NCI-H1417 (cell line): ENCODE data around the gene TNNT3.
"Not testable (repeated sequence)": the region's sequence is repeated elsewhere in the genome, so short reads cannot be mapped to it uniquely, and the experiment has no call there.

Source experiments
- DNase-seq, 3 experiments: peaks; one replicate each; lab custom pipeline; 2025; lab: John Stamatoyannopoulos, UW

TNNT3 gene

GRCh38 chr11:1919391-1920127, at the start of gene TNNT3:
Gene TNNT3, plus strand, starts transcription at chr11:1919703. Its CDS starts 3,172 bp downstream, at chr11:1922875.
- DNase-seq, result no peak

GRCh38 chr11:1870326-1870696, 49.2 kb upstream of the TNNT3 start:
- no peak for DNase-seq

DNA sequence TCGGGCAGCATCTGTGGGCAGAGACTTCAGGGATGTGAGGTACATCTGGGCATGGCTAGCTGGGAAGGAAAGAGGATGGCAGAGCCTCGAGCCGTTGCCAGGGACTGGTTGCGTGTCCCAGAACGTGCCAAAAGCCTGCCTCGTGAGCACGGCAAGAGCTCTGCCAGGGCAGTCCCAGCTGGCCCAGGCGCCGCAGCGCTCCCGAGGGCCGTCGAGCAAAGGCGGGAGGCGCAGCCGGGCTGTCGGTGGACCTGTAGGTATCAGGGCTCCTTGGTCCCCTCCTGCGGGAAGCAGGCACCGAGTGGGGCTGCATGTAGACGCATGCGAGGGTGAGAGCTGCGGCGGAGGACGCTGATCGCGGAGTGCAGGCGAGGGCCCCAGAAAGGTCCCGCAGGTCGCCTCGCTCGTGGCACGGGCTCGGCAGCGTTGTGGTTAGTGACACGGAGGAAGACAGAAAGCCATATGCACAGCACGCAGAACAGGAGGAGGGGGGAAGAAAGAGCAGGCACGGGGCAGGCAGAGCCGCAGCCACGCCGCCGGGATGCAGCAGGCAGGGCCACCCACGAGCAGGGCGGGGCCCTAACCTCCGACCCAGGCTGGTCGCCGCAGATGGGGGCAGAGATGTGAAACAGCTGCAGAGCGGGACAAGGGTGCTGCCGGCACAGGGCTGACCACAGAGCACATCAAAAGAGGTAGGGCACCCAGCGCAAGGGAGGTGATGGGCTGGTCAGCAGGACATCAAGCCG, 48.6 kb upstream of the TNNT3 start:
- no peak for DNase-seq

DNA sequence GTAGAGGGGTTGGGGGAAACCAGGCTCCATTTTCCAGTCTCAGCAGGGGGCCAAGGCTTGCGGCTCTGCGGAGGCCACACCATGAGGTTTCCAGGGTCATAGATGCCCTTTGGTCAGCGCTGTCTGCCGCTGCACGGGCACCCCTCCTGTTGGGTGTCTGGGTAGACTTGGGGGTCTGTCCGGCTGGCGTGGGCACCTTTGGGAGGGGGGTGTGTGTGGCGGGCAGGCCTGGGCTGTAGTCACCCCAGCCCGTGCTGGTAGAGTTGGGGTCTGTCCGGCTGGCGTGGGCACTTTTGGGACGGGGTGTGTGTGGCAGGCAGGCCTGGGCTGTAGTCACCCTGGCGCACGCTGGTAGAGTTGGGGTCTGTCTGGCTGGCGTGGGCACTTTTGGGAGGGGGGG, 48.0 kb upstream of the TNNT3 start:
- no peak for DNase-seq

DNA sequence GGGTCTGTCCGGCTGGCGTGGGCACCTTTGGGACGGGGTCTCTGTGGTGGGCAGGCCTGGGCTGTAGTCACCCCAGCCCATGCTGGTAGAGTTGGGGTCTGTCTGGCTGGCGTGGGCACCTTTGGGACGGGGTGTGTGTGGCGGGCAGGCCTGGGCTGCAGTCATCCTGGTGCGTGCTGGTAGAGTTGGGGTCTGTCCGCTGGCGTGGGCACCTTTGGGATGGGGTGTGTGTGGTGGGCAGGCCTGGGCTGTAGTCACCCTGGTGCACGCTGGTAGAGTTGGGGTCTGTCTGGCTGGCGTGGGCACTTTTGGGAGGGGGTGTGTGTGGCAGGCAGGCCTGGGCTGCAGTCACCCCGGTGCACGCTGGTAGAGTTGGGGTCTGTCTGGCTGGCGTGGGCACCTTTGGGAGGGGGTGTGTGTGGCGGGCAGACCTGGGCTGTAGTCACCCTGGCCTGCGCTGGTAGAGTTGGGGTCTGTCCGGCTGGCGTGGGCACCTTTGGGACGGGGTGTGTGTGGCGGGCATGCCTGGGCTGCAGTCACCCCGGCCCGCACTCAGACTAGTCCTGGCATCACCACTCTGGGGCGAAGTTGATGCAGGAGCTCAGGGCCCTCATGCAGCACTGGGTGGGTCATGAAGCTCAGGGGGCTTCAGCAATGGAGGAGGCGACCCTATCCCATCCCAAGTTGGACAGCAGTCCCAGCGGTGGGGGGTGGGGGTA, 47.1 kb upstream of the TNNT3 start:
- no peak for DNase-seq

DNA sequence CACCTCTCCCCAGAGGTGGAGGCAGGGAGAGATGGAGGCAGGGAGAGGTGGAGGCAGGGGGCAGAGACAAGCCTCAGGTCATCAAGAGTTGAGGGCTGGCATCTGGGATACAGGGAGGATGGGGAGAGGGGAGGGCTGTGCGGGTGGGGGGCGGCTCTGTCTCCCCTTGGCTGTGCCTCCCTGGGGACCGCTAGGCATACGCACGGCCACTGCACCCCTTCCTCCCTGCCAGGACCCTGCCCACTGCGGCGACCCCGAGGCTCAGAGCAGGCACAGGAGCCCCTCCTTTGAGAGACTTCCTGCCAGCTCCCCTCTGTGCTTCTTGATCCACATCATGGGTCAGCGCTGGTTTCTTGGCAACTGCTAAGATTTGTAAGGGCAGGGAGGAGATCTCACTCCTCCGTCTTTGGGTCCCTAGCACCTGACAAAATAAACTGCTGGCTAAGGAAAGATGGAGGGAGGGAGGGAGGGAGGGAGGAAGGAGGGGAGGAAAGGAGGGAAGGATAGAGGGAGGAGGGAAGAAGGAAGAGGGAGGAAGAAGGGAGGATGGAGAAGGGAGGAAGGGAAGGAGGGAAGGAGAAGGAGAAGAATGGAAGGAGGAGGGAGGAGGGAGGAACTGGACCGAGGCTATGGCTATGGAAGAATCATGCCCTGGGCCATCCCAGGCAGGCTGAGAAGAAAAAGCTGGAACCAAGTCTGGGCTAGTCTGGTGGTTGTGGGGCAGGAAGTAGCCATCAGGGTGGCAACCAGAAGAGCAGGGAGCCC, 46.3 kb upstream of the TNNT3 start:
- no peak for DNase-seq

- DNase-seq, result not testable (repeated sequence)
Measured at GRCh38 chr11:1873813-1874150, 45.7 kb upstream of the TNNT3 start.

GRCh38 chr11:1874441-1875092, 44.9 kb upstream of the TNNT3 start:
- not testable (repeated sequence) for DNase-seq

GRCh38 chr11:1875093-1875850, 44.2 kb upstream of the TNNT3 start:
- peak in 2 of 3 experiments; percentile 48 to 59 for DNase-seq

DNA sequence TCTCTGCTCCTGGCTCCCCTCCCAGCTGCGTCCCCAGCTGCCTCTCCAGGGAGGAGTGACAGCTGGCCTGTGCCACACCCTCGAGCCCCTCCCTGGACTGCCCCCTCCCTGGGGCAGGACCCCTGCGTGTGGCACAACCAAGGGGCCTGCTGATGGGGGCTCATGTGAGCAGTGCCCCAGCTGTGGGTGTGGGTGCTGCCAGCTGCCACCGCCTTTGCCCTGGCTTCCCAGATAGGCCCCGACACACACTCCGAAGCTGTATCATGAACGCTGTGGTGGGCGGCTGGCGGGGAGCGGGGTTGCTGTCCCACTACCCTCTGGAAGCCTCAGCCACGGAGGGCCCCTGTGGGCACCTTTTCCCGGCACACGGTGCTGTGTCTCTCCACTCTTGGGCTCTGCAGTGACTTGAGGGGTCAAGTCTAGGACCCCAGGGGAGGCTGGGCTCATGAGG, 43.6 kb upstream of the TNNT3 start:
- not testable (repeated sequence) for DNase-seq

DNA sequence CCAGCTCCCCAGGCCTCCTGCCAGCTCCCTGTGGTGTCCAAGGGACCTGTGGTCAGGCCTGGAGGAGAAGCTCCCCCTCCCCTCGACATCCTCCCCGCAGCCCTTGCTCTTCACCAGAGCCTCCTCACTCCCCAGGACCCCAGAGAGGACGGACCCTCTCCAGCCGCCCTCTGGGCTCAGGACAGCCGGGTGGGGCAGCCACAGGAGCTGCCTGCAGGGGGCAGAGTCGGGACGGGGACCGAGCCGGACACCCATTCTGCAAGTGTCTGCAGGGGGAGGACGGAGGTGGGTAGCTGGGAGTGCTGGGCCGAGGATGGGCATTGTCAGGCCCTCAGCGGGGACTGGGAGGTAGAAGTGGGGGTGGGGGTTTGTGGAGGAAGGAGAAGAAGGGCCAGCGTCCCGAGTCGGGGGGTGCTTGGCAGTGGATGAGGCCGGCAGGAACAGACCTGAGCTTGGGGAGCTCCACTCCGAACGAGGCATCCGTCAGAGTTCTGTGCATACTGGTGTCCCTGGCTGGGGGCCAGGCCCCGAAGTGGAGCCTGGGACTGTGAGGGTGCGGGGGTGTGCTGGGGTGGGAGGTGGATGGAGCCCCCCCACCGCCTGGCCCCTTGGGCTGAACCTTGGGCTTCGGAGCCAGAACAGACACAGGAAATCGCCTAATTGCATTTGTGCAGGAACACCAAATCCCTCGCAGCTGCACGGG, 43.0 kb upstream of the TNNT3 start:
- no peak for DNase-seq

- DNase-seq, result peak in 2 of 3 experiments; percentile 32 to 52
Measured at GRCh38 chr11:1877211-1878136, 42.0 kb upstream of the TNNT3 start.

DNA sequence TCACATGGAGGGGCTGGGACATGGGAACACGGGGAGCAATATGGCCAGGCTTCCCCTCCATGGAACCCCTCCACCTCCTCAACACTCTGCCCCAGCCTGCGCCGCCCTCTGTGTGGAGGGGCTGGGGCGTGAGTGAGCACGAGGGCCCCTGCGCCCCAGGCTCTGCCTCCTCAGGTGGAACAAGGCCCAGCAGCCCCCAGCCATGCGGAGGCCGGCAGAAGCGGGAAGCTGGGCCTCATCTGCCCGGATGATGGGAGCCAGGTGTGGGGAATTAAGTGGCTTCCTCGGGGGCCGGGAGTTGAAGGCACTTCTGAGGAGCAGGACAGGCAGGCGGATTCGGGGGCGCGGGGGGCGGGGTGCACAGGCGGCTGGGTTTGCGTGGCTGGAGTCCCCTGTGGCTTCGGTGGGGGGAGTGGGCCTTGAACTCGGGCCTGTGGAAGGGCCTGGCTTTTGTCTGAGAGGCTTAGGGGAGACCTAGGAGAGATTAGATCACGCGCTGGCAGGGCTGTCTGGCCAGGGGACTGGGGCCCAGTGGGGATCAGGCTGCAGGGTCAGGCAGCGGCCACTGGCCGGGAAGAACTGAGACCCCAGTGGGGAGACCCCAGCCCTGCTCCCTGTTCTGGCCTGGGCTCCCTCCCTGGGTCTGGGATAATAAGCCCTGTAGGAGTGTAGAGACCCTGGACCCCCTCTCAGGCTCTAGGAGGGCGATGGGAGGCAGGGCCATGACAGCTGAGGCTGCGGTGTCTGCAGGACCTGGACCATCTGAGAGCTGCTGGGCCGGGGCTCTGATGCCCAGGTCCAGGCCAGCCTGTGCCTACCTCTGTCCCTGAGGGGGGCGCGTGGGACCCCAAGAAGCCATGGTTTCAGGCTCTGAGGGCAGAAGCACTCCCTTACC, 41.1 kb upstream of the TNNT3 start:
- DNase-seq, result no peak

DNA sequence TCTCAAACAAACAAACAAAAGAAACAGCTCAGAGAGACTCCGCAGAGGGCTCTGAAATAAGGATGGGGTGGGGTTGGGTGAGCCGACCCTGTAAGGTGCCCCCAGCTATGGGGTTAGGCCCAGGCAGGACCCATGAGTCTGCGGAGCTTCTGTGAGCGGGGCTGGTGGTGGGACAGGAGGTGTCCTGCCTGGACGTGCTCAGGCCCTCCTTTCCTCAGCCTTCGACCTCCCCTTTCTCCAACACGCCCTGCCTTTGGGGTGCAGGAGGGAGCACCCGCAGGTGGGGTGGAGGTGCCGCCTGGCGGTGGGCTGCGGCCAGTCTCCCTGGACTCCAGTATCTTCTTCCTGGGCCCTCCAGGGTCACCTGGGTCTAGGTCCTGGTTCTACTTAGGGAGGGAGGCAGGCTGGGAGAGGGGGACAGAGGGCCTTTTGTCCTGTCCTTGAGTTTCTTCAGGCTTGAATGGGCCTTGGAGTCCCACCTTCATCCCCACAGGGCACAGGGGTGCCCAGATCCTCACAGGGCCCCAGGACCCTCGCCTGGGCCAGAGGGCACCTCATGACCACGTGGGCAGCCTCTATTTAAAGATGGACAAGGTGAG, 40.1 kb upstream of the TNNT3 start:
- no peak for DNase-seq

DNA sequence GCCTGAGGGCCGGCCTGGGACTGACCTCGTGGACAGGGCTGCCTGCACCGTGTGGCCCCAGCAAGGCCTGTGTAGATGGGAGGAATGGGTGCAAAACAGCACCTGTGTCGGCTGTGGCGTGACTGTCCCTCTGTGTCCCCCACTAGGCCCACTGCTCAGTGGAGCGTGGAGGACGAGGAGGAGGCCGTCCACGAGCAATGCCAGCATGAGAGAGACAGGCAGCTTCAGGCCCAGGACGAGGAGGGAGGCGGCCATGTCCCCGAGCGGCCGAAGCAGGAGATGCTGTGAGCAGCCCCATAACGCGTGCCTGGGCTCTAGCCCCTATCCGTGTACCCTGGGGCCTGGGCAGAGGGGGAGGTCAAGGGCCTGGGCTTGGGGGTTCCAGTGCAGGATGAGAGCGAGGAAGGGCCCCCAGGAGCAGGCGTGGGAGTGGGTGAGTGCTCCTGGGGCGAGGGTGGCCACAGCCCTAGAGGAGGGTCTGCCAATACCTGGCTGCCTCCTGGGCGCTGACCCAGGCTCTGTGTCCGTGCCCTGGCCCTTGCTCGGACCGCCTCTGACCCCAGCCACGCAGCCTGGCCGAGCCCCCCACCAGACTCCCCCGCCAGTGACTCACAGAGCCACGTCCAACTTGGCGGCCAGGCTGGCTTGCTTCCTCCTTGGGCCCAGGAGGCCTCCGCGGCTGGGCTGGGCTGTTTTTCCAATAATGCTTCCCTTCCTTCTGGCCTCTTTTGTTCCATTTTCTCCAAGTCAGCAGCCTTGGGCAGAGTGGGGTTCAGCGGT, 39.4 kb upstream of the TNNT3 start:
- DNase-seq, result no peak

GRCh38 chr11:1880746-1881441, 38.6 kb upstream of the TNNT3 start:
- DNase-seq, result no peak
